GM21360 (cell line): ENCODE data around the gene PARPBP.
"Not testable (repeated sequence)": the region's sequence is repeated elsewhere in the genome, so short reads cannot be mapped to it uniquely, and the experiment has no call there.

Source experiments
- ATAC-seq: cut with Tn5 transposase; IDR thresholded peaks from one replicate; pipeline ENCODE4 v1.9.1; 2021; ENCODE audit warnings: mild to moderate bottlenecking, moderate library complexity; ENCODE audit not compliant: unreplicated experiment

Gene PARPBP

GRCh38 chr12:102119674-102120563, at the start of gene PARPBP, which contains the start of gene NUP37:
PARPBP (plus strand) TSS chr12:102120183; CDS start chr12:102123889, 3,706 bp downstream.
NUP37 (minus strand) TSS chr12:102120114; CDS start chr12:102118518, 1,596 bp downstream.
- ATAC-seq, result peak; percentile 91

GRCh38 chr12:102072092-102072491, 47.9 kb upstream of the PARPBP start:
- not testable (repeated sequence) for ATAC-seq

- ATAC-seq, result no peak
Observed at GRCh38 chr12:102080842-102081241, 39.1 kb upstream of the PARPBP start.

- not testable (repeated sequence) for ATAC-seq
Observed at GRCh38 chr12:102089228-102089835, 30.7 kb upstream of the PARPBP start.

GRCh38 chr12:102093319-102093718, 26.7 kb upstream of the PARPBP start:
- no peak for ATAC-seq

- peak; percentile 75 for ATAC-seq
Observed at GRCh38 chr12:102095677-102096263, 24.2 kb upstream of the PARPBP start.

- ATAC-seq, result no peak
Observed at GRCh38 chr12:102096855-102097254, 23.1 kb upstream of the PARPBP start.

- ATAC-seq, result no peak
Observed at GRCh38 chr12:102106905-102107304, 13.1 kb upstream of the PARPBP start.

GRCh38 chr12:102107970-102108369, 12.0 kb upstream of the PARPBP start:
- no peak for ATAC-seq

- no peak for ATAC-seq
Observed at GRCh38 chr12:102110782-102111181, 9.2 kb upstream of the PARPBP start.

- no peak for ATAC-seq
Observed at GRCh38 chr12:102114212-102114611, 5.8 kb upstream of the PARPBP start.

- no peak for ATAC-seq
Observed at GRCh38 chr12:102116392-102116791, 3.6 kb upstream of the PARPBP start.

- no peak for ATAC-seq
Observed at GRCh38 chr12:102118874-102119273, 1.1 kb upstream of the PARPBP start.

- no peak for ATAC-seq
Observed at GRCh38 chr12:102120564-102120873, 536 bp downstream of the PARPBP start.

GRCh38 chr12:102120886-102121285, 903 bp downstream of the PARPBP start:
- ATAC-seq, result no peak

GRCh38 chr12:102121328-102121727, 1.3 kb downstream of the PARPBP start:
- ATAC-seq, result not testable (repeated sequence)

GRCh38 chr12:102130720-102131119, 10.7 kb downstream of the PARPBP start:
- ATAC-seq, result not testable (repeated sequence)

- not testable (repeated sequence) for ATAC-seq
Observed at GRCh38 chr12:102131442-102131841, 11.5 kb downstream of the PARPBP start.

GRCh38 chr12:102137619-102138018, 17.6 kb downstream of the PARPBP start:
- not testable (repeated sequence) for ATAC-seq

GRCh38 chr12:102142866-102143373, 22.9 kb downstream of the PARPBP start:
- ATAC-seq, result not testable (repeated sequence)

- ATAC-seq, result no peak
Observed at GRCh38 chr12:102144221-102144620, 24.2 kb downstream of the PARPBP start.
